ENCODE results near the gene CYP51A1.
"Not testable (repeated sequence)": the region's sequence is repeated elsewhere in the genome, so short reads cannot be mapped to it uniquely, and the experiment has no call there.

- not testable (repeated sequence) for TF ChIP-seq CTCF, POLR2A (IDR thresholded peaks at IDR 0.05)
Measured at GRCh38 chr7:92083922-92084321, 50.4 kb downstream of the CYP51A1 start.
